Activated CD8-positive, alpha-beta memory T cell treated with anti-CD3 and anti-CD28 coated beads, Interleukin-2, amount 10 ng/mL, durations not matched to agents 7 days and 5 days (primary cell): ENCODE results near the gene RNLS. TPM values are rescaled to one million over a fixed set of nuclear protein-coding genes. Genes with fewer than 3 reads are reported as not detected.

Experiments
- total RNA-seq, 2 experiments: library from RNA; stranded (reverse); gene quantifications; one replicate each; pipeline ENCODE4 v1.2.3, GENCODE V29; 2021

Gene RNLS
- total RNA-seq, 2 experiments from 2014 or later = 2.9 to 3.7 TPM

Other genes with a start within 250 kb of the RNLS start
- gene LIPJ, start 3.4 kb upstream of the RNLS start, total RNA-seq = not detected
- not detected for gene LIPF, start 81.1 kb upstream of the RNLS start, total RNA-seq
- not detected for gene LIPK, start 122.9 kb upstream of the RNLS start, total RNA-seq
- gene LIPN, start 176.7 kb upstream of the RNLS start, total RNA-seq = not detected
- gene LIPM, start 219.4 kb upstream of the RNLS start, total RNA-seq = not detected